ENCODE results near the gene KIF13A. TPM values are rescaled to one million over a fixed set of nuclear protein-coding genes. Genes with fewer than 3 reads are reported as not detected.
"Not testable (repeated sequence)": the region's sequence is repeated elsewhere in the genome, so short reads cannot be mapped to it uniquely, and the experiment has no call there.

Gene KIF13A
- total RNA-seq, 1 donor from 2014 or later, result 16.3 TPM

DNA sequence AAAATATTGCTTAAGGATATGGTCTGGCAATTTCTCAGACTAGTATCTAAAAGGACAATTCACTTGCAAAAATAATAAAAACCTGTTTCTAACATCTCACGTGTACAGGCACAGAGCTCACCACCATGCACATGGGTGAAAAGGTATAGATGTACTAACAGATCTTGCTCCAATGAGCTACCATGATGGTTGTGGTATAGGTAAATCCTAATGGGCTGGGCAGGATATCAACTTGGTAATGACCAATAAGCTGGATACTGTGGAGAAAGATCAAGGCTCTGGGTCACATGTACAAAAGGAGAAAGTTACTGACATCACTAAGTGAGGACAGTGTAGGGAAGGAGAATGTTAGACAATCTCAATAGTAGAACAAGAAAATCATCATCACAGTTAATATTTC, 169.7 kb downstream of the KIF13A start:
- no peak for DNase-seq (ENCODE audit: low spot score in 2 of 2)
- no peak for FAIRE-seq

- DNase-seq (ENCODE audit: low spot score in 2 of 2) (no peak), FAIRE-seq (no peak)
Observed at GRCh38 chr6:17816921-17817611, 170.4 kb downstream of the KIF13A start.

DNA sequence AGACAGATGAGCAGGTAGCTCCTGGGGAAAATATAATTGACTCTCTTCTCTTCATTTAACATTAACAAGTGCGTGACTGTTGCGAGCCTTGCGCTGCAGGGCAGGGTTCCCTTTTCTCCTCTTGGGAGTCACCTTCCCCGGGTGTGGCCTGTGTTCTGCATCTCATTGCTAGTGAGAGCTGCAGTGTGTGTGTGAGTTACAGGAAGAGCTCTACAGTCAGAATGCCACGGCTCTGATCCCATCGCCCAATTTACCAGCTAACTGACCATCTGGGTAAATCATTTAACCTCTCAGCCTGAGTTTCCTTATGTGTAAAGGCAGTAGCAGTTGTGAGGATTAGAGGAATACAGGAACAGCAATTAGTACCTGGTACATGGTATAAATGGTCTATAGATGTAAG, 173.9 kb downstream of the KIF13A start:
- no peak for DNase-seq (ENCODE audit: low spot score in 2 of 2)
- FAIRE-seq, result no peak

- DNase-seq (ENCODE audit: low spot score in 2 of 2) (no peak), FAIRE-seq (no peak)
Observed at GRCh38 chr6:17812311-17812710, 175.1 kb downstream of the KIF13A start.

DNA sequence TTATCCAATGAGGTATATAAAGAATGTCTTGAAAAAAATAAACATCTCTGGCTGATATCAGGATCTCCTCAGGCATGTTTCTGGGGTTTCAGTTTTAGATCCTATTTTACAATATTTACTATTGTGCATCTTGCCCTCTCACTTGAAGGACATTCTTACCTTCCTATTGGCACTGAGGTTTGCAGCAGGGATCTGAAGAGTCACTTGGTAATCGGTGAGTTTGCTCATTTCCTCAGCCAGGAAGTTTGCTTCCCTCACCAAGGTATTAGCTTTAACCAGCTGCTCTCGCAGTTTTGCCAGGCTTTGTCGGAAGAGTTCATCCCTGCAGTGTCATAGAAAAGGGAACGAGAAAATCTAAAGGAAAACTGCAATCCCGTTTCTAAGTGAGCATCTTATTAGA, 178.8 kb downstream of the KIF13A start:
- no peak for FAIRE-seq
- DNase-seq (ENCODE audit: low spot score in 2 of 2), result no peak

DNA sequence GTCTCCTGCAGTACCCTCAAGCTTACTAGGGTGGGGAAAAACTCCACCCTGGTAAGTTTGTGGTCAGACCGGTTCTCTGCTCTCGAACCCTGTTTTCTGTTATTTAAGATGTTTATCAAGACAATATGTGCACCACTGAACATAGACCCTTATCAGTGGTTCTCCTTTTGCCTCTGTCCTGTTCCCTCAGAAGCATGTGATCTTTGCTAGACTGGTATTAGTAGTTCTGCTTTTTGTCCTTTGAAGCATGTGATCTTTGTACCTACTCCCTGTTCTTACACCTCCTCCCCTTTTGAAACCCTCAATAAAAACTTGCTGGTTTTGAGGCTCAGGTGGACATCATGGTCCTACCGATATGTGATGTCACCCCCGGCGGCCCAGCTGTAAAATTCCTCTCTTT, 180.0 kb downstream of the KIF13A start:
- not testable (repeated sequence) for FAIRE-seq

DNA sequence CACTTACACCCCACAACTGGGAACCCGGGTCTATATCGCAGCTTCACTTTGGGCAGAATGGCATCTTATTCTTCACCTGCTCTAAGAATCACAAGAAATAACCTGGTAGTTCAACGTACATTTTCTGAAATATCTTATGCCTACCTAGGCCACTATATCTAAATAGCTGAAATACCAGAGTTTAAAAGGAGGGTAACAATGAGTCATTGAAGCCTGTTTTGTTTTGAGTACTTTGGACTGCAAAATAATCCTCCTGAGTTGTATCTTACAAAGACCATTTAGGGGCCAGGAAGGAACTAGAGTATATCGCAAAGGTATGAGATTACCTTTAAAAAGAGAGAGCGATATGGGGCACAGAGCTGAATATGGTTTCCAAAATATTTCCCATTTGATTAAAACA, 184.0 kb downstream of the KIF13A start:
- FAIRE-seq (no peak), DNase-seq (ENCODE audit: low spot score in 2 of 2) (no peak)

More for the DNA sequence above, 180.0 kb downstream of the KIF13A start:
- DNase-seq (ENCODE audit: low spot score in 2 of 2), result not testable (repeated sequence)

DNA sequence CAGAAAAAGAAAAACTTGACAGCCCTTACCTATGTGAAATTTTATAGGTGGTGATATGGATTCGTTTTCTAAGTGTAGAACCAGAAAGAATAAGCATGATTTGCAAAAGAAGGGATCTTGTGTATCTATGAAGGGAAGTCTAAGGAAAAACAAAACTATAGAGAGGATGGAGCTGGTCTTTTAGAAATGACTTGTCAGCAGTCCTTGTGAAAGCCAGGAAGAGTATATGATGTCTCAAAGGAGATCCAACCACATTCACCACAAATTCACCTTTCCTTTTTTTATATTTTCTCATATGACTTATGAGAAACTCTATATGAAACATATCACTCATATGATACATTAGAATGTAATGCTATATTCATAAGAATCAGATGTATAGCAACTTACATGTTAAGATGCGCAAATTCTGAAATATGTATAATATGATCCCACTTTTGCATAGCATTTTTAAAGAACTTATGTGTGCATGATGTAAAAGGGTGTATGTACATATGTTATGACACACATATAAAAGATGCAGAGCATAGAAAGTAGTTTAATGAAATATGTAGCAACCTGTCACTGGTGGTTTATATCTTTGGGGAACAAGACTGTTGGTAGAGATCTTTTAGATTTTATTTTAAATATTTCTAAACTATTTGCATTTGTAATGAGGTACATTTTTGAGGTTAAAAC, 188.8 kb downstream of the KIF13A start:
- DNase-seq (ENCODE audit: low spot score in 2 of 2), result no peak
- FAIRE-seq, result no peak

- FAIRE-seq (no peak), DNase-seq (ENCODE audit: low spot score in 2 of 2) (no peak)
Observed at GRCh38 chr6:17790489-17790888, 196.9 kb downstream of the KIF13A start.

DNA sequence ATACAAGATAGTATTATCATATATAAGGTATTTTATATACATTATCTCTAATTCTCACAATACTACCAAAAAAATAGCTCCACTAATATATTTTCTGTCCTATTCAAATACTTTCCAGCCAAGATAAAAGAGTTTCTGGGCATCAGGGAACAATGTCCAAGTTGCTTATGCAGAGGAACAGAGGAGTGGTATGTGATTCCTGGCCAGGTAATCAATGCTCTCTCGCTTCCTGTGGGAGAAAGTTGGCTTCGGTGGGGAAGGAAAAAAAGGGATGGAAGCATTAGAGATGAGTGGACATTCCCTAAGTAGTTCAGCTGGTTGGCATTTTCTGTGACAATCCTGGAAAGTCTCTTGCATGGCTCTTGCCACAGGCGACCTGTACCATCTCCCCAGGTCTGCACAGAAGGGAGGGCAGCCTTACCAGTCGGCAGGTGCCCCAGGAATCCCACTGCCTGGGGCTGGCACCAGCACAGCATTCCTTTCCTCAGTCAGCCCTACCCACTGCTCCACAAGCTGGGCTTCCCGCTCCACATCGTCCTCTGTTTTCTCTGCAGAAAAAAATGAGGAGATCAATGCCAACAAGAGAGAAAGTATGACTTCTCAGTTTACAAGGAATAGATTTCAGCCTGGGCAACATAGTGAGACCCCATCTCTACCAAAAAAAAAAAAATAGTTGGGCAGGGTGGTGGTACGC, 202.2 kb downstream of the KIF13A start:
- DNase-seq (ENCODE audit: low spot score in 2 of 2), result no peak
- FAIRE-seq, result no peak

- DNase-seq (ENCODE audit: low spot score in 2 of 2), result no peak
- FAIRE-seq, result no peak
Observed at GRCh38 chr6:17780061-17780460, 207.4 kb downstream of the KIF13A start.

DNA sequence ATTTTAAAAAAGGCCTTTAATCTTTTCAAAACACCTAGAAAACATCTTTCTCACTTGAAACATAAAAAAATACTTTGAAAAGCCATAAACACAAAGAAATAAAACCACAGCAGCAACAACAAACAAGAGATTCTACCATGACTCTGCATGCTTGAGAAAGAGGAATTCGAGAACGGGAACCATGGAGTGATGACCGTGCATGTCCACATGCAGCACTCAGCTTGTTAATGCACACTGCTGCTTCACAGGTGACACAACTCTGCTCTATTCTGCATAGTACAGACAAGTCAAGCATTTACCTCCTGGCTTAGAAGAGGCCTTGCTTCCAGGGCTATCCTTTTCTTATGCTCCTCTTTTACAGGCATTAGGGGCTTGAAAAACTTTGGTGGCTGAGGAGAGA, 215.8 kb downstream of the KIF13A start:
- no peak for FAIRE-seq
- no peak for DNase-seq (ENCODE audit: low spot score in 2 of 2)

DNA sequence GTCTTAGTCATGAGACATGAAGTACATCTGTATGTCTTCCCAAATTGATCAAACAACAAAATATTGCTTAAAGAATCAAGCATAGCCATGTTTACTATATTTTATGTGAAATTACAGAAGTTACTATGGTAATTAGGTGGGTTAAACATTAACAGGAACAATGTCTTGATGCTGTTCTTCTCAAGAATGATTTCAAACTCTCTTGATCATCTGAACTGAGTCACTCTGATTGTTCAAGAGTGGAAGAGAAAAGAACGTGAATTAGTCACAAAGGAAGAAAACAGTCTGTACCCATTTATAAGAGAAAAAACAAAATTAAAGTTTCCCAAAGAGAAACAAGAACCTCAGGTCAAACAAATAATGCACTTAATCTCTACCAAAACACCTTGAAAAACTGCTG, 218.6 kb downstream of the KIF13A start:
- no peak for DNase-seq (ENCODE audit: low spot score in 2 of 2)
- no peak for FAIRE-seq

- DNase-seq (ENCODE audit: low spot score in 2 of 2) (no peak), FAIRE-seq (no peak)
Observed at GRCh38 chr6:17768388-17768787, 219.0 kb downstream of the KIF13A start.

DNA sequence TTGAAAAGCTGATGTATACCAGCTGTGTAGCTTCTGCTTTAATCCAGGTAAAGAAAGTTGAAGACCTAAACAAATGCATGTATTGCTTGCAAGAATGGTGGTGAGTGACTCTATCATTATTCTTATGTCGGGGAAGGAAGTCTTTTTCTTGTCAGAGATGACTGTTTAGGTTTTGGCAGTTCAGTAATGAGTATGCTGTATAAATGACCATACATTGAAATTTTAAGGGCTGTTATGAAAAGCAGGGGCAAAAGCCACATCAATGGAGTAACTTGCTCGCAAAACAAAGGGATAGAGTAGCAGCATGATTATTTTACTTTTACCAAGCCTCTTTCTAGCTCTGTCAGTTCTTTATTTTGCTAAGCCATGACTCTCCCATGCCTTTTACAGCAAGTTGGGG, 224.8 kb downstream of the KIF13A start:
- DNase-seq (ENCODE audit: low spot score in 2 of 2) (no peak), FAIRE-seq (no peak)

GRCh38 chr6:17758119-17758518, 229.3 kb downstream of the KIF13A start:
- no peak for FAIRE-seq
- DNase-seq (ENCODE audit: low spot score in 2 of 2), result no peak

DNA sequence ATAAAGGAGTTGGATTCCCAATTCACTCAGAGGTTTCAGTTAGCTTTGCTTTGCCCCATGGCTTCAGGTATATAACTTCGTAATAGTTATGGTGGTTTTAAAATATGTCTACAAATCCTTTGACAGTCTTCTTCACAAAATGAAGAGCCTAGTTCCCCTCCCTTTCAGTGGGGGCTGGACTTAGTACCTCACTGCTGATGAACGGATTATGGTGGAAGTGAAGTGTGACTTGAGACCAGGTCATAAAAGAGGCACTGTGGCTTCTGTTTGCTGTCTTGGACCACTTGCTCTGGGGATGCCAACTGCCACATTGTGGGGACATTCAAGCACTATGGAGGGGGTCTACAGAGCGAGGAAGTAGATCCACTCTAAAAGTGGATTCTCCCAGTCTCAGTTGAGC, 233.2 kb downstream of the KIF13A start:
- no peak for FAIRE-seq

GRCh38 chr6:17745324-17745723, 242.1 kb downstream of the KIF13A start:
- not testable (repeated sequence) for DNase-seq (ENCODE audit: low spot score in 2 of 2); FAIRE-seq

More for the DNA sequence above, 233.2 kb downstream of the KIF13A start:
- DNase-seq (ENCODE audit: low spot score in 2 of 2), result no peak

DNA sequence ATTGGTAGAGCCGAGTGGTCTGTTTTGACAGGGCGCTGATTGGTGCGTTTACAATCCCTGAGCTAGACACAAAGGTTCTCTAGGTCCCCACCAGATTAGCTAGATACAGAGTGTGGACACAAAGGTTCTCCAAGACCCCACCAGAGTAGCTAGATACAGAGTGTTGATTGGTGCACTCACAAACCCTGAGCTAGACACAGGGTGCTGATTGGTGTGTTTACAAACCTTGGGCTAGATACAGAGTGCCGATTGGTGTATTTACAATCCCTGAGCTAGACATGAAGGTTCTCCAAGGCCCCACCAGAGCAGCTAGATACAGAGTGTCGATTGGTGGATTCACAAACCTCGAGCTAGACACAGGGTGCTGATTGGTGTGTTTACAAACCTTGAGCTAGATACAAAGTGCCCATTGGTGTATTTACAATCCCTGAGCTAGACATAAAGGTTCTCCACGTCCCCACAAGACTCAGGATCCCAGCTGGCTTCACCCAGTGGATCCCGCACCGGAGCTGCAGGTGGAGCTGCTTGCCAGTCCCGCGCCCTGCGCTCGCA, 242.6 kb downstream of the KIF13A start:
- FAIRE-seq, result not testable (repeated sequence)

GRCh38 chr6:17744019-17744756, 243.2 kb downstream of the KIF13A start:
- DNase-seq (ENCODE audit: low spot score in 2 of 2) (no peak), FAIRE-seq (no peak)

More for the DNA sequence above, 242.6 kb downstream of the KIF13A start:
- DNase-seq (ENCODE audit: low spot score in 2 of 2), result not testable (repeated sequence)
